Duodenal mucosa (tissue), 2 donors: ENCODE results near the gene ZNF789.
"Not testable (repeated sequence)": the region's sequence is repeated elsewhere in the genome, so short reads cannot be mapped to it uniquely, and the experiment has no call there.

Experiments used
- H3K27ac ChIP-seq: one replicate; pipeline ENCODE4 v1.7.0; 2013; ENCODE audit warnings: low read depth, low read length
- H3K27me3 ChIP-seq, 2 donors: one replicate each; pipeline ENCODE4 v1.7.0; 2013; ENCODE audit warnings: low read length in 2 of 2, control low read depth in 1 of 2; ENCODE audit not compliant: insufficient read depth in 2 of 2, control insufficient read depth in 1 of 2
- H3K36me3 ChIP-seq, 2 donors: one replicate each; pipeline ENCODE4 v1.7.0; 2013; ENCODE audit warnings: low read length in 2 of 2, control low read depth in 1 of 2; ENCODE audit not compliant: insufficient read depth in 2 of 2, control insufficient read depth in 1 of 2
- H3K4me1 ChIP-seq, 2 donors: one replicate each; pipeline ENCODE4 v1.7.0; 2013; ENCODE audit warnings: low read length in 2 of 2, control low read depth in 1 of 2; ENCODE audit not compliant: insufficient read depth in 2 of 2, control insufficient read depth in 1 of 2
- H3K4me3 ChIP-seq, 2 donors: one replicate each; pipeline ENCODE4 v1.7.0; 2013; ENCODE audit warnings: low read length in 2 of 2, low read depth in 1 of 2
- H3K9ac ChIP-seq, 2 donors: one replicate each; pipeline ENCODE4 v1.7.0; 2013; ENCODE audit warnings: low read length in 2 of 2, low read depth in 1 of 2
- H3K9me3 ChIP-seq, 2 donors: one replicate each; pipeline ENCODE4 v1.7.0; 2013; ENCODE audit warnings: low read length in 2 of 2, control low read depth in 1 of 2; ENCODE audit not compliant: control insufficient read depth in 1 of 2

ZNF789 gene

GRCh38 chr7:99500637-99501009 lies 27.9 kb downstream of the ZNF789 start:
- Histone ChIP-seq H3K4me3 (peak overlapping the region; percentile 98 to 100), H3K9me3 (no peaks in the 10 kb centered on the region), H3K27ac (peak overlapping the region; percentile 98), H3K27me3 (no peaks in the 10 kb centered on the region), H3K36me3 (peaks cover 0 to 5% of the 10 kb centered on the region in 2 donors), H3K9ac (peak overlapping the region; percentile 97 to 98), H3K4me1 (peaks cover 15 to 30% of the 10 kb centered on the region in 2 donors)

- not testable (repeated sequence) for H3K27me3 ChIP-seq, H3K36me3 ChIP-seq, H3K9ac ChIP-seq, H3K27ac ChIP-seq, H3K9me3 ChIP-seq
- Histone ChIP-seq H3K4me3 (peak overlapping the region in 1 of 2 donors; percentile 98), H3K4me1 (peaks cover 21 to 36% of the 10 kb centered on the region in 2 donors)
Measured at GRCh38 chr7:99501236-99501635, 28.5 kb downstream of the ZNF789 start.

GRCh38 chr7:99504281-99504602 lies 31.6 kb downstream of the ZNF789 start:
- Histone ChIP-seq H3K4me1 (peaks cover 14 to 28% of the 10 kb centered on the region in 2 donors), H3K27me3 (no peaks in the 10 kb centered on the region), H3K9ac (peak overlapping the region; percentile 69 to 93), H3K27ac (peak overlapping the region; percentile 97), H3K36me3 (no peaks in the 10 kb centered on the region), H3K4me3 (peak overlapping the region; percentile 88 to 96), H3K9me3 (no peaks in the 10 kb centered on the region)

- peak within 1 kb of the TSS; percentile 97 for H3K27ac ChIP-seq
- H3K27me3 ChIP-seq: no peaks in the 10 kb centered on the region
- peak within 1 kb of the TSS; percentile 69 to 93 for H3K9ac ChIP-seq
Measured at GRCh38 chr7:99504603-99505323, 32.1 kb downstream of the ZNF789 start, which contains the start of gene ZKSCAN5. Gene ZKSCAN5, plus strand, starts transcription at chr7:99504662. Its CDS starts 1,383 bp downstream, at chr7:99506045.

GRCh38 chr7:99505324-99505662 lies 32.6 kb downstream of the ZNF789 start:
- Histone ChIP-seq H3K9ac (peak overlapping the region; percentile 69 to 93), H3K27me3 (no peaks in the 10 kb centered on the region), H3K36me3 (no peaks in the 10 kb centered on the region), H3K9me3 (no peaks in the 10 kb centered on the region), H3K4me3 (peak overlapping the region; percentile 88 to 96), H3K4me1 (peaks cover 14 to 28% of the 10 kb centered on the region in 2 donors), H3K27ac (peak overlapping the region; percentile 97)

More at GRCh38 chr7:99504603-99505323, 32.1 kb downstream of the ZNF789 start, which contains the start of gene ZKSCAN5:
- Histone ChIP-seq H3K4me3 (peak within 1 kb of the TSS; percentile 88 to 96), H3K4me1 (peaks cover 14 to 28% of the 10 kb centered on the region in 2 donors), H3K9me3 (no peaks in the 10 kb centered on the region), H3K36me3 (no peaks in the 10 kb centered on the region)

- Histone ChIP-seq H3K4me3 (no peak overlapping the region), H3K27ac (no peak overlapping the region), H3K36me3 (peaks cover 8 to 36% of the 10 kb centered on the region in 2 donors), H3K9me3 (no peaks in the 10 kb centered on the region), H3K9ac (no peak overlapping the region), H3K27me3 (no peaks in the 10 kb centered on the region), H3K4me1 (no peaks in the 10 kb centered on the region)
Measured at GRCh38 chr7:99514050-99514449, 41.4 kb downstream of the ZNF789 start.

GRCh38 chr7:99521399-99521798 lies 48.7 kb downstream of the ZNF789 start:
- Histone ChIP-seq H3K27ac (no peak overlapping the region), H3K36me3 (peaks cover 19 to 36% of the 10 kb centered on the region in 2 donors), H3K27me3 (no peaks in the 10 kb centered on the region), H3K9me3 (no peaks in the 10 kb centered on the region), H3K4me3 (no peak overlapping the region), H3K9ac (no peak overlapping the region), H3K4me1 (no peaks in the 10 kb centered on the region)

GRCh38 chr7:99525713-99526440 lies 53.2 kb downstream of the ZNF789 start:
- Histone ChIP-seq H3K4me3 (no peak overlapping the region), H3K9ac (no peak overlapping the region), H3K27me3 (no peaks in the 10 kb centered on the region), H3K36me3 (peaks cover 18 to 48% of the 10 kb centered on the region in 2 donors), H3K9me3 (peaks cover 6 to 10% of the 10 kb centered on the region in 2 donors), H3K27ac (no peak overlapping the region), H3K4me1 (no peaks in the 10 kb centered on the region)

GRCh38 chr7:99531354-99531765 lies 58.7 kb downstream of the ZNF789 start:
- H3K36me3 ChIP-seq: peaks cover 36 to 52% of the 10 kb centered on the region in 2 donors
- no peaks in the 10 kb centered on the region for H3K4me1 ChIP-seq
- H3K27me3 ChIP-seq: no peaks in the 10 kb centered on the region
- peak overlapping the region; percentile 20 to 21 for H3K4me3 ChIP-seq
- H3K9me3 ChIP-seq: peaks cover 38 to 41% of the 10 kb centered on the region in 2 donors
- no peak overlapping the region for H3K27ac ChIP-seq
- no peak overlapping the region for H3K9ac ChIP-seq

GRCh38 chr7:99535667-99536066 lies 63.0 kb downstream of the ZNF789 start:
- Histone ChIP-seq H3K9ac (no peak overlapping the region), H3K4me1 (no peaks in the 10 kb centered on the region), H3K36me3 (peaks cover 18 to 26% of the 10 kb centered on the region in 2 donors), H3K4me3 (no peak overlapping the region), H3K27ac (no peak overlapping the region), H3K9me3 (peaks cover 39 to 57% of the 10 kb centered on the region in 2 donors), H3K27me3 (no peaks in the 10 kb centered on the region)
